OCI-LY7 (cell line): ENCODE data around the gene ABCC11. TPM values are rescaled to one million over a fixed set of nuclear protein-coding genes. Genes with fewer than 3 reads are reported as not detected.
"Not testable (repeated sequence)": the region's sequence is repeated elsewhere in the genome, so short reads cannot be mapped to it uniquely, and the experiment has no call there.

ENCODE experiments used
- BruUV-seq: library from RNA; stranded (reverse); fragments of 400-500 nt; replicated peaks from 2 replicates; lab custom pipeline; 2021; lab: Mats Ljungman, UMichigan
- CTCF ChIA-PET: fragments of 300-600 bp; sonication (Branson Sonifier 250); formaldehyde crosslinking; loops from one replicate; lab custom pipeline; 2022; ENCODE audit warnings: antibody characterized with exemption; ENCODE audit not compliant: unreplicated experiment; lab: Charles Lee
- POLR2A ChIA-PET: fragments of 300-600 bp; sonication (Branson Sonifier 250); formaldehyde crosslinking; loops from one replicate; lab custom pipeline; 2022; ENCODE audit warnings: antibody characterized with exemption; lab: Charles Lee
- DNase-seq: peaks from one replicate; pipeline ENCODE4 v3.0.0-alpha.2; 2015; ENCODE audit warnings: low spot score
- H2AFZ ChIP-seq: fragments of 200-600 bp; sonication (generic), shearing (Covaris generic); 2 replicates; pipeline ENCODE4 v1.6.1; 2014; ENCODE audit warnings: mild to moderate bottlenecking, antibody characterized with exemption, low read length, moderate library complexity
- H3K27ac ChIP-seq: fragments of 200-600 bp; sonication (generic); 2 replicates; pipeline ENCODE4 v1.5.1; 2014; ENCODE audit warnings: mixed run types, low read depth, mild to moderate bottlenecking, moderate library complexity, low read length, inconsistent platforms; ENCODE audit not compliant: poor library complexity, severe bottlenecking
- H3K36me3 ChIP-seq: fragments of 200-600 bp; sonication (generic); 2 replicates; pipeline ENCODE4 v1.6.1; 2014; ENCODE audit warnings: mild to moderate bottlenecking, antibody characterized with exemption, low read length, moderate library complexity, mixed read lengths; ENCODE audit not compliant: insufficient read depth
- H3K4me1 ChIP-seq: fragments of 200-600 bp; sonication (generic); 2 replicates; pipeline ENCODE4 v1.5.1; 2014; ENCODE audit warnings: mild to moderate bottlenecking, low read length; ENCODE audit not compliant: insufficient read depth, poor library complexity, severe bottlenecking
- H3K4me2 ChIP-seq: fragments of 200-600 bp; sonication (generic); 2 replicates; pipeline ENCODE4 v1.6.1; 2014; ENCODE audit warnings: mild to moderate bottlenecking, low read length
- H3K4me3 ChIP-seq: fragments of 200-600 bp; sonication (generic); 2 replicates; pipeline ENCODE4 v1.5.1; 2014; ENCODE audit warnings: mild to moderate bottlenecking, low read depth, low read length; ENCODE audit not compliant: poor library complexity, severe bottlenecking
- H3K79me2 ChIP-seq: fragments of 200-600 bp; sonication (generic); 2 replicates; pipeline ENCODE4 v1.6.1; 2016; ENCODE audit warnings: low read depth, mild to moderate bottlenecking, low read length, moderate library complexity, mixed read lengths; ENCODE audit not compliant: insufficient read depth
- H3K9me2 ChIP-seq: fragments of 200-600 bp; sonication (generic); 2 replicates; pipeline ENCODE4 v1.6.1; 2016; ENCODE audit warnings: mild to moderate bottlenecking, low read length, mixed read lengths; ENCODE audit not compliant: insufficient read depth
- H3K9me3 ChIP-seq: fragments of 200-600 bp; sonication (generic); 2 replicates; pipeline ENCODE4 v1.6.1; 2014; ENCODE audit warnings: mild to moderate bottlenecking, mixed run types, low read length, mixed read lengths
- H4K20me1 ChIP-seq: fragments of 200-600 bp; sonication (generic); 2 replicates; pipeline ENCODE4 v1.6.1; 2014; ENCODE audit warnings: mild to moderate bottlenecking, antibody characterized with exemption, low read length, moderate library complexity, mixed read lengths; ENCODE audit not compliant: insufficient read depth
- CTCF ChIP-seq: fragments of 200-600 bp; sonication (generic); conservative IDR thresholded peaks from 2 replicates; pipeline ENCODE4 v1.5.1; 2014; ENCODE audit warnings: mild to moderate bottlenecking, antibody characterized with exemption, low read length, moderate library complexity, mixed read lengths
- EZH2phosphoT487 ChIP-seq: fragments of 200-600 bp; sonication (generic); IDR thresholded peaks from 2 replicates; pipeline ENCODE4 v1.6.1; 2018; ENCODE audit warnings: low read depth, borderline replicate concordance, mild to moderate bottlenecking, mixed run types, antibody characterized with exemption, low read length, moderate library complexity, mixed read lengths
- intact Hi-C: fragments of 100-400 bp; cut with micrococcal nuclease; formaldehyde crosslinking; loops from one replicate; pipeline ENCODE4 v1.10.0; 2022; ENCODE audit not compliant: unreplicated experiment
- total RNA-seq, 2 experiments: library from RNA; depleted of rRNA in 1 of 2; stranded (reverse); fragments of >200 nt in 1 of 2; shearing (Covaris generic) in 1 of 2; gene quantifications; 2 replicates each; pipeline ENCODE4 v1.2.3, GENCODE V29; 2014 to 2022

Gene ABCC11
- total RNA-seq, 2 experiments from 2014 or later: 0.10 TPM; not detected in 1

GRCh38 chr16:48168075-48168474 lies 79.3 kb downstream of the ABCC11 start:
- TF ChIP-seq CTCF (no peak), EZH2phosphoT487 (no peak)
- Histone ChIP-seq H3K4me2 (no peak overlapping the region), H3K9me3 (no peaks in the 10 kb centered on the region), H2AFZ (no peak overlapping the region), H3K9me2 (no peaks in the 10 kb centered on the region), H3K4me3 (no peak overlapping the region), H3K4me1 (no peaks in the 10 kb centered on the region), H3K36me3 (no peaks in the 10 kb centered on the region), H3K27ac (no peak overlapping the region), H3K79me2 (no peaks in the 10 kb centered on the region), H4K20me1 (no peaks in the 10 kb centered on the region)
- ChIA-PET POLR2A (interaction anchor here (0.6 kb wide), 1 partner anchor 1037 kb away, joined by 3 read pairs; no protein-coding TSS in a partner anchor), CTCF (interaction anchor here (0.6 kb wide), 1 partner anchor 771 kb away, joined by 3 read pairs; no protein-coding TSS in a partner anchor)
- BruUV-seq: no TSS peak
- no peak for DNase-seq
- intact Hi-C loops: loop anchor here (10.0 kb wide), 2 partner anchors 703 to 1133 kb away; partner anchors contain the start of genes ITFG1 and PHKB

DNA sequence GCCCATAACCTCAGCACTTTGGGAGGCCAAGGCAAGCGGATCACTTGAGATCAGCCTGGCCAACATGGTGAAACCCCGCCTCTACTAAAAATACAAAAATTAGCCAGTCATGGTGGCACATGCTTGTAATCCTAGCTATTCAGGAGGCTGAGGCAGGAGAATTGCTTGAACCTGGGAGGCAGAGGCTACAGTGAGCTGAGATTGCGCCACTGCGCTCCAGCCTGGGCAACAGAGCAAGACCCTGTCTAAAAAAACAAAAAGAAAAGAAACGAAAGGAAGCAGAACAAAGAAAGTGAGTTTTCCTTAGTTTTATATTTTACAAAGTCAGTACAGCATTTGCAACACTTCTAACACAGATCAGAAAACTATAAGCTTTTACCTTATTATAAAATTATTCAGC lies 80.7 kb downstream of the ABCC11 start:
- H3K4me2 ChIP-seq, CTCF ChIA-PET, BruUV-seq, H4K20me1 ChIP-seq, POLR2A ChIA-PET, H3K27ac ChIP-seq, H3K4me3 ChIP-seq, H3K79me2 ChIP-seq, H2AFZ ChIP-seq, H3K4me1 ChIP-seq, H3K36me3 ChIP-seq, DNase-seq, H3K9me2 ChIP-seq, H3K9me3 ChIP-seq: not testable (repeated sequence)
- intact Hi-C loops: loop anchor here (10.0 kb wide), 2 partner anchors 702 to 1132 kb away; partner anchors contain the start of genes ITFG1 and PHKB

DNA sequence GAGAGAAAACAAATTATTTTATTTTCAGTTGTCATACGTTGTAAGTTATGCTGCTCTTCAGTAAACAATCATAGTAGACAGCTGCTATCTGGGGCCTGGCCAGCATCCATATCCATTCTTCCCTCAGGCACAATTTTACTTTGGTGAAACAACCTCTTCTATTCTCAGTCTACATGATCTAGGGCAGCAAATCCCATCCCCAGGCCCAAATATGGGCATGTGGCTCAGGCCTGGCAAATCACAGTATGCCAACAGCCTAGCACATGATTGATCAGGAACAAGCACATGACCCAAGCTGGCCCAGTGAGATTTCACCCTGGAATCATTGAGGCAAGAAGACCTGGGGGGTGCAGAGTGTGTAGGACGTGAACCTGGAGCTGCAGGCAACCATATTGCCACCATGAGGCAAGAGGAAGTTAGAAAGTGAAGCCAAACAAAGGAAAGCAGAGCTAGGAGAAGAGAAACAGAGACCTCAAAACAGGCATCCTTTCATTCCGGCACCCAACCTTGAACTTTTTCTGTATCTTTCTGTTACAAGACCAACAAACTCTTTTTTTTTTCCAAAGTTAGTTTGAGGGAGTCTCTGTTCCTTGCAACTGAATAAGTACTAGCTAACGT lies 81.3 kb downstream of the ABCC11 start:
- H3K4me2 ChIP-seq: no peak overlapping the region
- H3K79me2 ChIP-seq: no peaks in the 10 kb centered on the region
- DNase-seq: no peak
- ChIA-PET CTCF (interaction anchor here (0.6 kb wide), 1 partner anchor 643 kb away, joined by 3 read pairs; no protein-coding TSS in a partner anchor), POLR2A (no interaction called here)
- no peak overlapping the region for H3K4me3 ChIP-seq
- no peak overlapping the region for H3K27ac ChIP-seq
- H4K20me1 ChIP-seq: no peaks in the 10 kb centered on the region
- no TSS peak for BruUV-seq
- H3K9me3 ChIP-seq: no peaks in the 10 kb centered on the region
- H2AFZ ChIP-seq: no peak overlapping the region
- no peaks in the 10 kb centered on the region for H3K4me1 ChIP-seq
- TF ChIP-seq CTCF (no peak), EZH2phosphoT487 (no peak)
- H3K36me3 ChIP-seq: no peaks in the 10 kb centered on the region
- intact Hi-C loops: loop anchor here (2.0 to 10.0 kb wide), 4 partner anchors 701 to 1217 kb away; partner anchors contain the start of genes ITFG1, NETO2 and PHKB
- H3K9me2 ChIP-seq: no peaks in the 10 kb centered on the region
